H1 (cell line): Measurements from ENCODE around the gene SARS2. TPM values are rescaled to one million over a fixed set of nuclear protein-coding genes. Genes with fewer than 3 reads are reported as not detected.

ENCODE experiments used
- CTCF ChIA-PET: fragments of 300-600 bp; sonication (Branson Sonifier 250); formaldehyde crosslinking; loops from one replicate; lab custom pipeline; 2021; ENCODE audit not compliant: partially characterized antibody; lab: Charles Lee
- POLR2A ChIA-PET: fragments of 300-600 bp; sonication (Branson Sonifier 250); formaldehyde crosslinking; loops from one replicate; lab custom pipeline; 2021; ENCODE audit warnings: inconsistent platforms; ENCODE audit not compliant: partially characterized antibody; lab: Charles Lee
- DNase-seq, 2 experiments: peaks; one replicate each; pipeline versions ENCODE4 v3.0.0 to v3.0.0-alpha.2; 2010 to 2022; ENCODE audit warnings: low spot score in 2 of 2, low read depth in 1 of 2, mixed read lengths in 1 of 2
- FAIRE-seq: peaks from 2 replicates; lab custom pipeline; 2011; peaks lifted over from hg19 to GRCh38; lab: Jason Lieb, UNC
- H2AFZ ChIP-seq: 2 replicates; pipeline ENCODE4 v1.8.1; 2012; ENCODE audit warnings: low read length, inconsistent platforms
- H2AK5ac ChIP-seq: 2 replicates; pipeline ENCODE4 v1.6.1; 2013; ENCODE audit warnings: low read depth, low read length
- H2BK120ac ChIP-seq: replicated peaks from 2 replicates; pipeline ENCODE3; 2013; ENCODE audit warnings: low read depth, low read length, inconsistent platforms
- H2BK12ac ChIP-seq: 2 replicates; pipeline ENCODE4 v1.6.1; 2013; ENCODE audit warnings: low read depth, low read length
- H2BK15ac ChIP-seq: 2 replicates; pipeline ENCODE4 v1.6.1; 2013; ENCODE audit warnings: low read length
- H2BK20ac ChIP-seq: 2 replicates; pipeline ENCODE4 v1.6.1; 2013; ENCODE audit warnings: low read length
- H2BK5ac ChIP-seq: 2 replicates; pipeline ENCODE4 v1.6.1; 2013; ENCODE audit warnings: low read depth, low read length
- H3K14ac ChIP-seq: 2 replicates; pipeline ENCODE4 v1.6.1; 2013; ENCODE audit warnings: inconsistent platforms; ENCODE audit not compliant: insufficient read length
- H3K18ac ChIP-seq: 2 replicates; pipeline ENCODE4 v1.6.1; 2013; ENCODE audit warnings: low read length; ENCODE audit errors: extremely low read depth
- H3K23ac ChIP-seq: 2 replicates; pipeline ENCODE4 v1.6.1; 2013; ENCODE audit warnings: inconsistent platforms; ENCODE audit not compliant: insufficient read length
- H3K23me2 ChIP-seq: 2 replicates; pipeline ENCODE4 v1.6.1; 2013; ENCODE audit warnings: low read depth, low read length
- H3K27ac ChIP-seq: 2 replicates; pipeline ENCODE4 v1.6.1; 2011; ENCODE audit warnings: low read depth, low read length, inconsistent platforms
- H3K27me3 ChIP-seq, 4 experiments: replicated peaks in 1 of 4; 1 replicate in 1 of 4; 2 replicates in 3 of 4; pipeline versions ENCODE4 v1.6.1 to v1.8.1; 2011 to 2013; ENCODE audit warnings: low read length in 3 of 4, mild to moderate bottlenecking in 3 of 4, inconsistent platforms in 2 of 4, mixed read lengths in 2 of 4, moderate library complexity in 1 of 4; ENCODE audit not compliant: control insufficient read depth in 3 of 4, insufficient read depth in 3 of 4; ENCODE audit errors: extremely low read depth in 1 of 4
- H3K36me3 ChIP-seq, 4 experiments: 2 replicates each; pipeline versions ENCODE4 v1.6.1 to v1.8.1; 2011 to 2013; ENCODE audit warnings: mild to moderate bottlenecking in 4 of 4, low read length in 3 of 4, moderate library complexity in 2 of 4, control low read depth in 1 of 4, inconsistent platforms in 1 of 4; ENCODE audit not compliant: insufficient read depth in 4 of 4, control insufficient read depth in 2 of 4
- H3K4ac ChIP-seq: replicated peaks from 2 replicates; pipeline ENCODE3; 2013; ENCODE audit warnings: low read length, low read depth, mixed read lengths, inconsistent platforms; ENCODE audit not compliant: insufficient read length
- H3K4me1 ChIP-seq, 4 experiments: replicated peaks in 1 of 4; 1 replicate in 1 of 4; 2 replicates in 3 of 4; pipeline versions ENCODE4 v1.6.1 to v1.8.1; 2011 to 2013; ENCODE audit warnings: low read length in 3 of 4, inconsistent platforms in 2 of 4, mixed read lengths in 1 of 4; ENCODE audit not compliant: insufficient read depth in 4 of 4, control insufficient read depth in 3 of 4
- H3K4me2 ChIP-seq, 2 experiments: 2 replicates each; pipeline versions ENCODE4 v1.6.1 to v1.8.1; 2011 to 2013; ENCODE audit warnings: low read depth in 2 of 2, low read length in 2 of 2, control low read depth in 1 of 2, inconsistent platforms in 1 of 2, mild to moderate bottlenecking in 1 of 2; ENCODE audit not compliant: insufficient read depth in 1 of 2
- H3K4me3 ChIP-seq, 4 experiments: fragments of 200-600, 300-600 bp in 1 of 4; sonication (generic), shearing (Covaris generic), sonication (Bioruptor Twin) in 1 of 4; 2 replicates each; pipeline versions ENCODE4 v1.5.1 to v1.8.1; 2011 to 2016; ENCODE audit warnings: low read length in 4 of 4, low read depth in 3 of 4, control low read depth in 2 of 4, inconsistent platforms in 2 of 4, mild to moderate bottlenecking in 2 of 4, mixed read lengths in 1 of 4, moderate library complexity in 1 of 4; ENCODE audit not compliant: insufficient read depth in 2 of 4; ENCODE audit errors: extremely low read depth in 1 of 4
- H3K56ac ChIP-seq: replicated peaks from 2 replicates; pipeline ENCODE3; 2013; ENCODE audit warnings: low read depth, mild to moderate bottlenecking, mixed read lengths, low read length, inconsistent platforms; ENCODE audit not compliant: insufficient read length
- H3K79me1 ChIP-seq: 2 replicates; pipeline ENCODE4 v1.6.1; 2013; ENCODE audit warnings: low read depth, low read length, control low read depth
- H3K79me2 ChIP-seq, 2 experiments: 2 replicates each; pipeline versions ENCODE4 v1.6.1 to v1.8.1; 2012 to 2013; ENCODE audit warnings: low read length in 2 of 2, mild to moderate bottlenecking in 2 of 2, inconsistent platforms in 1 of 2; ENCODE audit not compliant: insufficient read depth in 2 of 2, control insufficient read depth in 1 of 2
- H3K9ac ChIP-seq, 4 experiments: replicated peaks in 1 of 4; 1 replicate in 1 of 4; 2 replicates in 3 of 4; pipeline versions ENCODE4 v1.6.1 to v1.8.1; 2011 to 2013; ENCODE audit warnings: low read depth in 3 of 4, low read length in 3 of 4, control low read depth in 2 of 4, mild to moderate bottlenecking in 2 of 4, moderate library complexity in 2 of 4, inconsistent platforms in 1 of 4; ENCODE audit errors: extremely low read depth in 1 of 4
- H3K9me3 ChIP-seq, 2 experiments: 2 replicates each; pipeline versions ENCODE4 v1.6.1 to v1.8.1; 2012 to 2013; ENCODE audit warnings: mild to moderate bottlenecking in 2 of 2, moderate library complexity in 2 of 2, control low read depth in 1 of 2, inconsistent platforms in 1 of 2, low read depth in 1 of 2, low read length in 1 of 2, mixed read lengths in 1 of 2; ENCODE audit not compliant: insufficient read depth in 2 of 2
- H4K20me1 ChIP-seq, 2 experiments: replicated peaks in 1 of 2; 2 replicates each; pipeline versions ENCODE3 to v1.8.1; 2011 to 2013; ENCODE audit warnings: inconsistent platforms in 2 of 2, low read length in 2 of 2, mild to moderate bottlenecking in 1 of 2; ENCODE audit not compliant: insufficient read depth in 2 of 2, control insufficient read depth in 1 of 2
- H4K5ac ChIP-seq: 2 replicates; pipeline ENCODE4 v1.6.1; 2013; ENCODE audit warnings: low read length, low read depth, mixed read lengths, inconsistent platforms; ENCODE audit not compliant: insufficient read length
- H4K8ac ChIP-seq: 2 replicates; pipeline ENCODE4 v1.8.0; 2013; ENCODE audit warnings: mild to moderate bottlenecking, moderate library complexity, low read length, inconsistent platforms; ENCODE audit not compliant: insufficient read depth; ENCODE audit errors: extremely low read depth
- H4K91ac ChIP-seq: replicated peaks from 2 replicates; pipeline ENCODE3; 2013; ENCODE audit warnings: low read length, mixed read lengths, inconsistent platforms; ENCODE audit not compliant: insufficient read length
- CHD1 ChIP-seq: IDR thresholded peaks from 2 replicates; pipeline ENCODE4 v1.6.1; 2012; ENCODE audit warnings: low read depth, low read length, improper control_type of control experiment
- CTBP2 ChIP-seq: IDR thresholded peaks from 2 replicates; pipeline ENCODE4 v1.7.0; 2011; ENCODE audit warnings: borderline replicate concordance, mild to moderate bottlenecking, moderate library complexity, mixed read lengths, low read length; ENCODE audit not compliant: insufficient read depth, insufficient read length
- GTF2F1 ChIP-seq: IDR thresholded peaks from 2 replicates; pipeline ENCODE4 v1.6.1; 2012; ENCODE audit warnings: low read depth, low read length, improper control_type of control experiment, borderline replicate concordance
- RFX5 ChIP-seq: IDR thresholded peaks from 2 replicates; pipeline ENCODE4 v1.6.1; 2011; ENCODE audit warnings: low read depth, low read length, improper control_type of control experiment, borderline replicate concordance
- RXRA ChIP-seq: IDR thresholded peaks from 2 replicates; pipeline ENCODE4 v1.6.1; 2011; ENCODE audit warnings: low read depth, mild to moderate bottlenecking, low read length, moderate library complexity; ENCODE audit not compliant: insufficient read depth
- SAP30 ChIP-seq: fragments of 300-600 bp; sonication (generic); IDR thresholded peaks from 2 replicates; pipeline ENCODE4 v1.7.1; 2012; ENCODE audit warnings: low read length, moderate library complexity, mild to moderate bottlenecking, inconsistent platforms; ENCODE audit not compliant: insufficient read depth, insufficient replicate concordance
- SIRT6 ChIP-seq: IDR thresholded peaks from one replicate; pipeline ENCODE4 v1.7.1; 2012; ENCODE audit warnings: low read length, inconsistent platforms
- SUZ12 ChIP-seq: fragments of 200-600 bp; sonication (generic); IDR thresholded peaks from 2 replicates; pipeline ENCODE4 v1.6.1; 2012; ENCODE audit warnings: mild to moderate bottlenecking, inconsistent platforms, low read length, moderate library complexity, mixed read lengths
- WGBS, 2 experiments: shearing (Covaris generic) in 1 of 2; methylation state at CpG; one replicate each; pipeline versions ENCODE4 v1.1.6 to v1.1.7; 2013 to 2015; ENCODE audit warnings: low lambda C conversion rate in 2 of 2, mixed read lengths in 2 of 2, inconsistent platforms in 1 of 2, low coverage in 1 of 2, missing lambda C conversion rate in 1 of 2; ENCODE audit not compliant: insufficient replicate concordance in 2 of 2, insufficient coverage in 1 of 2, insufficient read length in 1 of 2; ENCODE audit errors: extremely low coverage in 1 of 2, missing lambda C conversion rate in 1 of 2; 5-methylcytosine and 5-hydroxymethylcytosine counted together
- polyA plus RNA-seq, 7 experiments: library from polyadenylated mRNA; depleted of rRNA in 3 of 7; stranded (reverse) in 5 of 7; unstranded in 2 of 7; fragments of >200 nt in 5 of 7; fragments of 200-250 nt in 2 of 7; gene quantifications; 1 replicate in 5 of 7; 2 replicates in 1 of 7; 4 replicates in 1 of 7; pipeline versions ENCODE4 v1.2.1 to v1.2.3, GENCODE V29; 2011 to 2013; ENCODE audit warnings: missing spikeins in 2 of 7, mixed read lengths in 2 of 7
- total RNA-seq: library from RNA; stranded (reverse); fragmentation: NEBNext Ultra II Directional; extraction: Animal tissue kit (Norgen Biotek cat#: 25700); gene quantifications from 2 replicates; pipeline ENCODE4 v1.2.1, GENCODE V29; 2021

Gene SARS2
- total and polyA plus RNA-seq, 2 of the 8 experiments (the other 6 are each of a cell fraction or from before 2014, with no cell fraction given): 68.0 to 102 TPM

GRCh38 chr19:38899447-38900201 lies 30.9 kb downstream of the SARS2 start, which contains the start of the genes NFKBIB and SIRT2:
NFKBIB (plus strand) TSS chr19:38899969; CDS start chr19:38900033, 64 bp downstream.
SIRT2 (minus strand) TSS chr19:38899618; CDS start chr19:38899521, 97 bp downstream.
- peak; percentile 88 for FAIRE-seq
- no peaks in the 10 kb centered on the region; a peak in 2 of 8 replicates for H3K36me3 ChIP-seq
- H3K27me3 ChIP-seq: peaks cover 0 to 9% (median 4%) of the 10 kb centered on the region in 4 experiments; a peak in 3 of 7 replicates
- no peak within 1 kb of the TSS for H2BK120ac ChIP-seq
- H3K79me2 ChIP-seq: peaks cover 0 to 16% of the 10 kb centered on the region in 2 experiments; a peak in 2 of 4 replicates
- H3K23me2 ChIP-seq: peaks cover 13% of the 10 kb centered on the region; the same call in 1 of the 2 replicates
- peak within 1 kb of the TSS; percentile 90 to 94 for H3K4me2 ChIP-seq
- H3K4ac ChIP-seq: peak within 1 kb of the TSS; percentile 1
- H3K9me3 ChIP-seq: 0 out of 4 replicates have a peak, but pooled peaks cover 0 to 2% of the 10 kb centered on the region in 2 experiments
- H3K23ac ChIP-seq: no peak within 1 kb of the TSS
- H3K9ac ChIP-seq: peak within 1 kb of the TSS; percentile 62 to 83 (median 77)
- no peak within 1 kb of the TSS for H2AK5ac ChIP-seq
- H4K8ac ChIP-seq: peak within 1 kb of the TSS; percentile 86
- H4K20me1 ChIP-seq: peaks cover 0 to 1% of the 10 kb centered on the region in 2 experiments
- H2BK5ac ChIP-seq: no peak within 1 kb of the TSS
- CTCF ChIA-PET: interaction anchor here (0.9 to 2.3 kb wide), 7 partner anchors 12 to 152 kb away, joined by 3 to 11 read pairs (median 5); partner anchors contain the start of genes CCER2, MRPS12 and SARS2
- H3K14ac ChIP-seq: no peak within 1 kb of the TSS
- 2% methylated on average over 59 of the region's 64 CpGs; no CpG with 5 or more reads in 1 of the 2 experiments for WGBS, 2 experiments
- H3K56ac ChIP-seq: no peak within 1 kb of the TSS
- H2AFZ ChIP-seq: peak within 1 kb of the TSS; percentile 83; the same call in 1 of the 2 replicates
- H3K4me1 ChIP-seq: peaks cover 0 to 9% (median 3%) of the 10 kb centered on the region in 4 experiments; a peak in 4 of 7 replicates
- H2BK12ac ChIP-seq: no peak within 1 kb of the TSS
- H3K27ac ChIP-seq: peak within 1 kb of the TSS; percentile 80
- POLR2A ChIA-PET: interaction anchor here (0.6 to 2.5 kb wide), 20 partner anchors 10 to 1534 kb away, joined by 3 to 11 read pairs (median 4); partner anchors contain the start of genes CCER2, ECH1, FBXO17 and MRPS12
- peak within 1 kb of the TSS; percentile 52 for H4K91ac ChIP-seq
- no peak within 1 kb of the TSS for H2BK15ac ChIP-seq
- H2BK20ac ChIP-seq: no peak within 1 kb of the TSS
- peak within 1 kb of the TSS; percentile 58 for H4K5ac ChIP-seq
- H3K79me1 ChIP-seq: no peaks in the 10 kb centered on the region; the same call in 1 of the 2 replicates
- peak; percentile 96 to 98 for DNase-seq
- peak within 1 kb of the TSS; percentile 66 for H3K18ac ChIP-seq
- H3K4me3 ChIP-seq: peak within 1 kb of the TSS; percentile 74 to 90 (median 84)
- TF ChIP-seq SAP30 (peak; percentile 55), GTF2F1 (no peak), CTBP2 (peak; percentile 97), RFX5 (no peak), SUZ12 (no peak), CHD1 (no peak), SIRT6 (no peak), RXRA (no peak)
